ENCODE results near the gene CALHM5. TPM values are rescaled to one million over a fixed set of nuclear protein-coding genes. Genes with fewer than 3 reads are reported as not detected.

CALHM5 gene
- total and polyA plus RNA-seq, 2 experiments from 2014 or later: 0.51 to 9.8 TPM

- Histone ChIP-seq H3K4me1 (ENCODE audit: insufficient read depth) (peaks cover 12% of the 10 kb centered on the region), H4K20me1 (ENCODE audit: insufficient read depth) (no peaks in the 10 kb centered on the region), H3K27ac (no peak overlapping the region), H3K4me2 (ENCODE audit: unreplicated experiment) (no peak overlapping the region), H3K79me2 (ENCODE audit: insufficient read depth) (no peaks in the 10 kb centered on the region), H3K9ac (no peak overlapping the region), H3K9me3 (ENCODE audit: low read depth) (no peaks in the 10 kb centered on the region), H3K9me2 (ENCODE audit: insufficient read depth) (no peaks in the 10 kb centered on the region), H3K4me3 (no peak overlapping the region), H3F3A (ENCODE audit: insufficient read depth) (no peaks in the 10 kb centered on the region), H3K27me3 (replicated peaks; ENCODE audit: insufficient read depth) (no peaks in the 10 kb centered on the region), H2AFZ (no peak overlapping the region), H3K36me3 (ENCODE audit: low read depth) (no peaks in the 10 kb centered on the region)
- WGBS, 2 experiments (ENCODE audit: low coverage in 1 of 2, low lambda C conversion rate in 2 of 2, missing lambda C conversion rate in 2 of 2): 58 to 65% methylated on average over 1 of the region's 1 CpG
- TF ChIP-seq EZH2phosphoT487 (IDR thresholded peaks at IDR 0.05; ENCODE audit: insufficient read depth, low read depth) (no peak), EZH2 (IDR thresholded peaks at IDR 0.05; ENCODE audit: insufficient read depth, poor library complexity, severe bottlenecking) (no peak)
- in situ Hi-C loops (cut with MboI): no loop called here
- DNase-seq: no peak
Measured at GRCh38 chr6:116528133-116528532, 16.7 kb downstream of the CALHM5 start.

- WGBS, 2 experiments (ENCODE audit: low coverage in 1 of 2, low lambda C conversion rate in 2 of 2, missing lambda C conversion rate in 2 of 2): 33 to 34% methylated on average over 3 of the region's 3 CpGs
- H3F3A ChIP-seq (ENCODE audit: insufficient read depth): no peaks in the 10 kb centered on the region
- no peaks in the 10 kb centered on the region for H3K27me3 ChIP-seq (replicated peaks; ENCODE audit: insufficient read depth)
- no peaks in the 10 kb centered on the region for H3K79me2 ChIP-seq (ENCODE audit: insufficient read depth)
- H3K4me1 ChIP-seq (ENCODE audit: insufficient read depth): peaks cover 12% of the 10 kb centered on the region
- in situ Hi-C loops (cut with MboI): no loop called here
- H3K4me3 ChIP-seq: peak overlapping the region; percentile 30; the same call in 1 of the 2 replicates
- H3K4me2 ChIP-seq (ENCODE audit: unreplicated experiment): peak overlapping the region; percentile 54
- TF ChIP-seq EZH2phosphoT487 (IDR thresholded peaks at IDR 0.05; ENCODE audit: insufficient read depth, low read depth) (no peak), EZH2 (IDR thresholded peaks at IDR 0.05; ENCODE audit: insufficient read depth, poor library complexity, severe bottlenecking) (no peak)
- DNase-seq: peak; percentile 31
- H3K27ac ChIP-seq: no peak overlapping the region
- no peak overlapping the region for H3K9ac ChIP-seq
- no peaks in the 10 kb centered on the region for H3K9me3 ChIP-seq (ENCODE audit: low read depth)
- H3K36me3 ChIP-seq (ENCODE audit: low read depth): no peaks in the 10 kb centered on the region
- 0 out of 2 replicates have a peak overlapping the region, but pooled peaks have one; percentile 34 for H2AFZ ChIP-seq
- H4K20me1 ChIP-seq (ENCODE audit: insufficient read depth): no peaks in the 10 kb centered on the region
- no peaks in the 10 kb centered on the region for H3K9me2 ChIP-seq (ENCODE audit: insufficient read depth)
Measured at GRCh38 chr6:116528780-116529179, 17.3 kb downstream of the CALHM5 start.

DNA sequence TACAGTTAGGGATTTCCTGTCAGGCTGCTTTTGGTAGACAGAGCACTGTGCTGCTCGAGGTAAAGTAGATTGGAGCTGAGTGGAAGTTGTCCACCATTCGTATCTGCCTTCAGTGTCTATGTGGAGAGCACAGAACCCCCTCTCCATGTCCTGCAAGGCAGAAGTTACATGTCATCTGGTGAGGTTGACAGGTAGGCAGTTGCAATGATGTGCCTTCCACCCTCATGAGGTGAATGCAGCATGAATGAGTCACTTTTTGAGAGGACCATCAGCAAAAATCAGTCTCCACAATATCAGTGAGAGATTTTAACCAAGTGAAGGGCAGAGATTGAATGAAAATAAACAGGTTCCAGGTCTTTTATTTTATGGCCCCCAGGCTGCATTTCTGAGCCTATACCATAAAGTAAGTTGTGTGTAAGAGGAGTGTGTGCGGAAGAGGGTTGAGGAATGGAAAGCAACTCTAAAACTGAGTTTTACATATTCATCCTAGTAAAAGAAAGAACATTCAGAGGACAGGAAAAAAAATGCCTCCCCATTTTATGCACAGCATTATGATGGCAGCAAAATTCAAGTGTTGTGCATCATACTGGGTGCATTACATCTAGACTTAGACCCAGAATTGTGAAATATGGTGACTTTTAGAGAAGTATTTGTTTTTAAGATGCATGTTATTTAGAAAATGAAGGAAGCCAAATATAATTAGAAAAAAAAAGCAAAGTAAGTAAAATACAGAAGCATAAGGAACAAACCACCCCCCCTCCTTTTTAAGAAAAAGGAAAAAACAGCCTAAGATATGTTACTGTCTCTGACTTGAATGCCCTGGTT is 18.2 kb downstream of the CALHM5 start:
- peak; percentile 5 for DNase-seq
- no peak overlapping the region for H3K4me2 ChIP-seq (ENCODE audit: unreplicated experiment)
- no peak overlapping the region for H2AFZ ChIP-seq
- H4K20me1 ChIP-seq (ENCODE audit: insufficient read depth): no peaks in the 10 kb centered on the region
- peaks cover 12% of the 10 kb centered on the region for H3K4me1 ChIP-seq (ENCODE audit: insufficient read depth)
- H3F3A ChIP-seq (ENCODE audit: insufficient read depth): no peaks in the 10 kb centered on the region
- no peaks in the 10 kb centered on the region for H3K9me3 ChIP-seq (ENCODE audit: low read depth)
- H3K36me3 ChIP-seq (ENCODE audit: low read depth): no peaks in the 10 kb centered on the region
- H3K27ac ChIP-seq: no peak overlapping the region
- no peaks in the 10 kb centered on the region for H3K79me2 ChIP-seq (ENCODE audit: insufficient read depth)
- no peak overlapping the region for H3K9ac ChIP-seq
- TF ChIP-seq EZH2 (IDR thresholded peaks at IDR 0.05; ENCODE audit: insufficient read depth, poor library complexity, severe bottlenecking) (no peak), EZH2phosphoT487 (IDR thresholded peaks at IDR 0.05; ENCODE audit: insufficient read depth, low read depth) (no peak)
- in situ Hi-C loops (cut with MboI): loop anchor here (10.0 kb wide), 1 partner anchor 265 kb away; no protein-coding TSS in a partner anchor
- H3K9me2 ChIP-seq (ENCODE audit: insufficient read depth): no peaks in the 10 kb centered on the region
- H3K27me3 ChIP-seq (replicated peaks; ENCODE audit: insufficient read depth): no peaks in the 10 kb centered on the region
- H3K4me3 ChIP-seq: no peak overlapping the region
- WGBS, 2 experiments (ENCODE audit: low coverage in 1 of 2, low lambda C conversion rate in 2 of 2, missing lambda C conversion rate in 2 of 2): 86 to 90% methylated on average over 3 of the region's 3 CpGs

- Histone ChIP-seq H3K36me3 (ENCODE audit: low read depth) (no peaks in the 10 kb centered on the region), H3F3A (ENCODE audit: insufficient read depth) (no peaks in the 10 kb centered on the region), H3K9ac (no peak overlapping the region), H3K4me3 (no peak overlapping the region), H4K20me1 (ENCODE audit: insufficient read depth) (no peaks in the 10 kb centered on the region), H3K9me3 (ENCODE audit: low read depth) (no peaks in the 10 kb centered on the region), H3K4me1 (ENCODE audit: insufficient read depth) (peaks cover 12% of the 10 kb centered on the region), H2AFZ (no peak overlapping the region), H3K9me2 (ENCODE audit: insufficient read depth) (no peaks in the 10 kb centered on the region), H3K27me3 (replicated peaks; ENCODE audit: insufficient read depth) (no peaks in the 10 kb centered on the region), H3K79me2 (ENCODE audit: insufficient read depth) (no peaks in the 10 kb centered on the region), H3K27ac (no peak overlapping the region), H3K4me2 (ENCODE audit: unreplicated experiment) (no peak overlapping the region)
- TF ChIP-seq EZH2 (IDR thresholded peaks at IDR 0.05; ENCODE audit: insufficient read depth, poor library complexity, severe bottlenecking) (no peak), EZH2phosphoT487 (IDR thresholded peaks at IDR 0.05; ENCODE audit: insufficient read depth, low read depth) (no peak)
- 94% methylated on average over 2 of the region's 2 CpGs for WGBS, 2 experiments (ENCODE audit: low coverage in 1 of 2, low lambda C conversion rate in 2 of 2, missing lambda C conversion rate in 2 of 2)
- no peak for DNase-seq
- in situ Hi-C loops (cut with MboI): loop anchor here (10.0 kb wide), 1 partner anchor 266 kb away; no protein-coding TSS in a partner anchor
Measured at GRCh38 chr6:116530436-116530835, 19.0 kb downstream of the CALHM5 start.
